Measurements from ENCODE around the gene ALX3. TPM values are rescaled to one million over a fixed set of nuclear protein-coding genes. Genes with fewer than 3 reads are reported as not detected.

Gene ALX3
- total and polyA plus RNA-seq, 2 of the 4 experiments (the other 2 are of a cell fraction), result not detected

- no peak overlapping the region for H2BK20ac ChIP-seq (ENCODE audit: low read depth, low read length)
- no peak overlapping the region for H3K56ac ChIP-seq (ENCODE audit: extremely low read depth, insufficient read depth, low read length)
- H3K79me1 ChIP-seq (ENCODE audit: low read depth in 1 of 2, low read length in 2 of 2), result no peaks in the 10 kb centered on the region
- H3K4me2 ChIP-seq (ENCODE audit: low read depth, low read length), result no peak overlapping the region
- H2BK5ac ChIP-seq (ENCODE audit: low read depth, low read length, poor library complexity, severe bottlenecking), result no peak overlapping the region
- ATAC-seq (ENCODE audit: low read depth) (no peak), DNase-seq (no peak)
- no peaks in the 10 kb centered on the region for H3K36me3 ChIP-seq (ENCODE audit: control insufficient read depth, insufficient read depth, low read length)
- TF ChIP-seq CEBPB (IDR thresholded peaks at IDR 0.05; ENCODE audit: low read depth, low read length) (no peak), NFE2L2 (IDR thresholded peaks at IDR 0.05; ENCODE audit: low read depth, low read length) (no peak), CHD1 (IDR thresholded peaks at IDR 0.05; ENCODE audit: low read depth, low read length) (no peak), USF2 (IDR thresholded peaks at IDR 0.05; ENCODE audit: low read depth, low read length) (no peak)
- H2AK9ac ChIP-seq (replicated peaks; ENCODE audit: low read depth, low read length, poor library complexity), result no peak overlapping the region
- H3K4me1 ChIP-seq (ENCODE audit: control insufficient read depth, insufficient read depth, low read length), result no peaks in the 10 kb centered on the region
- BruUV-seq (replicated peaks), result no TSS peak
- no peaks in the 10 kb centered on the region for H4K20me1 ChIP-seq (ENCODE audit: insufficient read depth, low read length)
- WGBS, 2 experiments (ENCODE audit: extremely low coverage in 2 of 2, insufficient read length in 1 of 2), result 67% methylated on average over 1 of the region's 2 CpGs; no CpG with 5 or more reads in 1 of the 2 experiments
- intact Hi-C loops (cut with micrococcal nuclease) (no loop called here), dilution Hi-C loops (cut with HindIII; ENCODE audit: low sequenced_read_pairs, unreplicated experiment) (no loop called here), in situ Hi-C loops (cut with MboI; ENCODE audit: low sequenced_read_pairs) (no loop called here)
- no peak overlapping the region for H4K8ac ChIP-seq (ENCODE audit: low read depth in 2 of 2, low read length in 2 of 2)
- no peak overlapping the region for H3K4me3 ChIP-seq (ENCODE audit: insufficient read depth, low read depth, low read length)
- H3K4ac ChIP-seq (ENCODE audit: low read depth, low read length), result no peak overlapping the region
- POLR2A ChIA-PET (ENCODE audit: unreplicated experiment), result no interaction called here
- CTCF ChIA-PET, result interaction anchor here (0.6 kb wide), 1 partner anchor 513 kb away, joined by 3 read pairs; no protein-coding TSS in a partner anchor
- no peak overlapping the region for H3K14ac ChIP-seq (replicated peaks; ENCODE audit: low read depth, low read length)
- no peaks in the 10 kb centered on the region; the same call in 1 of the 2 replicates for H3K9me1 ChIP-seq (ENCODE audit: insufficient read depth, low read length)
- H2BK15ac ChIP-seq (ENCODE audit: low read depth, low read length), result no peak overlapping the region
- peaks cover 3% of the 10 kb centered on the region for H3K9me3 ChIP-seq (ENCODE audit: control insufficient read depth, insufficient read depth, low read length)
- no peak overlapping the region for H2AFZ ChIP-seq (replicated peaks; ENCODE audit: low read length, poor library complexity)
- H4K5ac ChIP-seq (ENCODE audit: low read depth, low read length), result no peak overlapping the region
- no peak overlapping the region for H2AK5ac ChIP-seq (ENCODE audit: low read depth, low read length)
- no peak overlapping the region for H3K23ac ChIP-seq (ENCODE audit: low read depth, low read length)
- no peak overlapping the region for H3K18ac ChIP-seq (ENCODE audit: low read depth, low read length)
- no peak overlapping the region for H4K91ac ChIP-seq (ENCODE audit: insufficient read depth, low read depth, low read length)
- H3K9ac ChIP-seq (ENCODE audit: low read depth, low read length), result no peak overlapping the region
- H3K27ac ChIP-seq (ENCODE audit: insufficient read depth, low read length), result no peak overlapping the region
- H2BK120ac ChIP-seq (ENCODE audit: low read depth, low read length), result no peak overlapping the region
- H3K27me3 ChIP-seq (ENCODE audit: control insufficient read depth, insufficient read depth, low read length), result peaks cover 65% of the 10 kb centered on the region
Observed at GRCh38 chr1:110092991-110093390, 22.5 kb upstream of the ALX3 start.
